Liver (tissue), 9 donors: ENCODE data around the gene FURIN. TPM values are rescaled to one million over a fixed set of nuclear protein-coding genes. Genes with fewer than 3 reads are reported as not detected.

Experiments
- DNase-seq: peaks from one replicate; pipeline ENCODE4 v3.0.0-alpha.2; 2017; ENCODE audit warnings: low spot score
- H3K27ac ChIP-seq, 2 donors: one replicate each; pipeline ENCODE4 v1.7.0; 2013; ENCODE audit warnings: inconsistent platforms in 2 of 2, low read length in 2 of 2, control low read depth in 1 of 2, low read depth in 1 of 2, mild to moderate bottlenecking in 1 of 2
- H3K27me3 ChIP-seq, 4 donors: one replicate each; pipeline versions ENCODE4 v1.6.1 to v1.7.0; 2013; ENCODE audit warnings: low read length in 3 of 4, inconsistent platforms in 1 of 4, mild to moderate bottlenecking in 1 of 4, moderate library complexity in 1 of 4; ENCODE audit not compliant: control insufficient read depth in 4 of 4, insufficient read depth in 4 of 4
- H3K36me3 ChIP-seq, 4 donors: one replicate each; pipeline versions ENCODE4 v1.6.1 to v1.7.0; 2013; ENCODE audit warnings: low read length in 3 of 4, mild to moderate bottlenecking in 3 of 4, low read depth in 1 of 4, moderate library complexity in 1 of 4; ENCODE audit not compliant: control insufficient read depth in 4 of 4, insufficient read depth in 3 of 4
- H3K4me1 ChIP-seq, 4 donors: one replicate each; pipeline versions ENCODE4 v1.6.1 to v1.7.0; 2013; ENCODE audit warnings: low read length in 3 of 4, mild to moderate bottlenecking in 3 of 4, moderate library complexity in 1 of 4; ENCODE audit not compliant: control insufficient read depth in 4 of 4, insufficient read depth in 4 of 4
- H3K4me3 ChIP-seq, 3 donors: one replicate each; pipeline versions ENCODE4 v1.6.1 to v1.7.0; 2013; ENCODE audit warnings: low read length in 3 of 3, control low read depth in 1 of 3, low read depth in 1 of 3, mild to moderate bottlenecking in 1 of 3
- H3K9ac ChIP-seq, 2 donors: one replicate each; pipeline ENCODE4 v1.7.0; 2013; ENCODE audit warnings: low read length in 2 of 2, mild to moderate bottlenecking in 2 of 2, moderate library complexity in 2 of 2, control low read depth in 1 of 2, low read depth in 1 of 2
- H3K9me3 ChIP-seq, 4 donors: one replicate each; pipeline versions ENCODE4 v1.6.1 to v1.7.0; 2013; ENCODE audit warnings: low read length in 3 of 4; ENCODE audit not compliant: control insufficient read depth in 4 of 4
- EGR1 ChIP-seq, 2 donors: IDR thresholded peaks; 2 replicates each; pipeline ENCODE4 v1.6.1; 2016 to 2018; ENCODE audit warnings: antibody characterized with exemption in 2 of 2, low read depth in 2 of 2
- FOXA1 ChIP-seq: IDR thresholded peaks from 2 replicates; pipeline ENCODE4 v1.6.1; 2016; ENCODE audit warnings: antibody characterized with exemption
- FOXA2 ChIP-seq: IDR thresholded peaks from 2 replicates; pipeline ENCODE4 v1.6.1; 2016; ENCODE audit warnings: antibody characterized with exemption
- GABPA ChIP-seq, 2 donors: IDR thresholded peaks in 1 of 2; conservative IDR thresholded peaks in 1 of 2; 2 replicates each; pipeline ENCODE4 v1.6.1; 2016; ENCODE audit warnings: antibody characterized with exemption in 2 of 2, mild to moderate bottlenecking in 1 of 2, moderate library complexity in 1 of 2
- HNF4A ChIP-seq, 2 donors: conservative IDR thresholded peaks; 2 replicates each; pipeline ENCODE4 v1.6.1; 2016; ENCODE audit warnings: antibody characterized with exemption in 2 of 2, mild to moderate bottlenecking in 2 of 2
- HNF4G ChIP-seq: IDR thresholded peaks from 2 replicates; pipeline ENCODE4 v1.6.1; 2016; ENCODE audit warnings: antibody characterized with exemption
- JUND ChIP-seq, 2 donors: IDR thresholded peaks; 2 replicates each; pipeline ENCODE4 v1.6.1; 2016; ENCODE audit warnings: antibody characterized with exemption in 2 of 2
- NR2F2 ChIP-seq: IDR thresholded peaks from 2 replicates; pipeline ENCODE4 v1.6.1; 2016; ENCODE audit warnings: antibody characterized with exemption
- RAD21 ChIP-seq, 2 donors: IDR thresholded peaks; 2 replicates each; pipeline ENCODE4 v1.6.1; 2016; ENCODE audit warnings: antibody characterized with exemption in 2 of 2, mild to moderate bottlenecking in 2 of 2
- RXRA ChIP-seq, 2 donors: IDR thresholded peaks; 2 replicates each; pipeline ENCODE4 v1.6.1; 2017 to 2018; ENCODE audit warnings: antibody characterized with exemption in 2 of 2, mild to moderate bottlenecking in 1 of 2
- SP1 ChIP-seq: IDR thresholded peaks from 2 replicates; pipeline ENCODE4 v1.6.1; 2018; ENCODE audit warnings: antibody characterized with exemption, mild to moderate bottlenecking
- TAF1 ChIP-seq: conservative IDR thresholded peaks from 2 replicates; pipeline ENCODE4 v1.6.1; 2016; ENCODE audit warnings: antibody characterized with exemption, mild to moderate bottlenecking
- YY1 ChIP-seq: IDR thresholded peaks from 2 replicates; pipeline ENCODE4 v1.6.1; 2016; ENCODE audit warnings: antibody characterized with exemption, mild to moderate bottlenecking
- WGBS: extraction: QIAGEN DNeasy Blood & Tissue Kit; methylation state at CpG from one replicate; pipeline ENCODE4 v1.1.7; 2013; 5-methylcytosine and 5-hydroxymethylcytosine counted together
- polyA plus RNA-seq, 2 donors: library from polyadenylated mRNA; stranded (reverse) in 1 of 2; unstranded in 1 of 2; fragments of 200-250 nt in 1 of 2; fragments of >200 nt in 1 of 2; fragmentation: Nextera tagmentation in 1 of 2; extraction: Ambion mirVana in 1 of 2; gene quantifications; one replicate each; pipeline versions ENCODE4 v1.2.1 to v1.2.3, GENCODE V29; 2013 to 2015
- total RNA-seq, 2 donors: library from RNA; depleted of rRNA; stranded (reverse); fragments of >200 nt; gene quantifications; one replicate each; pipeline ENCODE4 v1.2.3, GENCODE V29; 2014
- TF ChIP-seq, protein P1 (sequence below): IDR thresholded peaks from 2 replicates; pipeline ENCODE4 v1.6.1; 2016; ENCODE audit warnings: antibody characterized with exemption
- TF ChIP-seq, protein P2 (sequence below): IDR thresholded peaks from 2 replicates; pipeline ENCODE4 v1.6.1; 2016; ENCODE audit warnings: antibody characterized with exemption
- TF ChIP-seq, protein P3 (sequence below): IDR thresholded peaks from 2 replicates; pipeline ENCODE4 v1.6.1; 2016; ENCODE audit warnings: antibody characterized with exemption
- TF ChIP-seq, protein P4 (sequence below): fragments of 150-350 bp; IDR thresholded peaks from 2 replicates; pipeline ENCODE4 v1.5.1; 2017; ENCODE audit warnings: improper control_type of control experiment, low read depth, low read length; ENCODE audit not compliant: missing input control
- TF ChIP-seq, protein P5 (sequence below): IDR thresholded peaks from 2 replicates; pipeline ENCODE4 v1.6.1; 2016; ENCODE audit warnings: antibody characterized with exemption, mild to moderate bottlenecking
- donor health status: healthy.
- donor health status: healthy.
- donor health status: healthy.
- donor health status: healthy.
- donor health status: healthy.

Gene FURIN
- total and polyA plus RNA-seq, 4 donors, result 102 to 258 (median 164) TPM

DNA sequence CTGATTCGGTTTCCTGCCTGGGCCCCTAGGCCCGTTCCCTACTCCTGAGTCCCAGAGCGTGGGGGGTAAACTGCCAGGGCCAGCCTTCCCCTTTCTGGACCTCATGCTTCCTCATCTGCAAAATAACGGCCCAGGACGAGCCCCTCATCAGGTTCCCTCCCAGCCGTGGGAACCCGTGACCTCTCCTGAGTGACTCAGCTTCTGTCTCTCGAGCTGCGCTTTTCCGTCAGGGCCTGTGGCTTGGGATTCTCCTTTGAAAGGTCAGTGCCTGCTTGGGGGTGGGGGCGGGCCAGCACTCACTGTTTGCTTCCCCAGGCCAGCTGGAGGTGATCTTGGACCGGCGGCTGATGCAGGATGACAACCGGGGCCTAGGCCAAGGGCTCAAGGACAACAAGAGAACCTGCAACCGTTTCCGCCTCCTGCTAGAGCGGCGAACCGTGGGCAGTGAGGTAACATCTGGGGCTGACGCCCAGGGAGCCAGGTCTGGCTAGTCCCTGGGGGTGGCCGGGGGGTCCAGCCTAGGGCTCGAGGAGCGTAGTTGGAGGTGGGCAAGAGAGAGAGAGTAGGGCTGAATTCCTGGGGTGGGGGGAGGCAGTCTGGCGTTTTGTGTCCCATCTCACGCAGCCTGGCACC, 47.5 kb downstream of the FURIN start:
- no peak overlapping the region for H3K9ac ChIP-seq
- no peak overlapping the region for H3K4me3 ChIP-seq
- no peak for DNase-seq
- H3K36me3 ChIP-seq, result peaks cover 21 to 95% (median 72%) of the 10 kb centered on the region in 4 donors
- H3K27ac ChIP-seq, result peak overlapping the region; percentile 15 to 40
- H3K9me3 ChIP-seq, result no peaks in the 10 kb centered on the region
- H3K4me1 ChIP-seq, result no peaks in the 10 kb centered on the region
- H3K27me3 ChIP-seq, result no peaks in the 10 kb centered on the region
- 52% methylated on average over 25 of the region's 25 CpGs for WGBS
- TF ChIP-seq, protein P1, sequence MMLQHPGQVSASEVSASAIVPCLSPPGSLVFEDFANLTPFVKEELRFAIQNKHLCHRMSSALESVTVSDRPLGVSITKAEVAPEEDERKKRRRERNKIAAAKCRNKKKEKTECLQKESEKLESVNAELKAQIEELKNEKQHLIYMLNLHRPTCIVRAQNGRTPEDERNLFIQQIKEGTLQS, result no peak
- TF ChIP-seq SP1 (peak; percentile 86), FOXA2 (no peak), HNF4G (no peak), EGR1 (IDR thresholded peaks at IDR 0.05; ENCODE audit: low read depth in 2 of 2) (peak; percentile 52 to 53), FOXA1 (peak; percentile 20), HNF4A (conservative IDR thresholded peaks at IDR 0.05) (peak; percentile 76 to 86), RXRA (IDR thresholded peaks at IDR 0.05) (peak; percentile 77 to 85), JUND (IDR thresholded peaks at IDR 0.05) (no peak), RAD21 (IDR thresholded peaks at IDR 0.05) (peak in 1 of 2 donors; percentile 43), TAF1 (no peak), NR2F2 (no peak), GABPA (IDR thresholded peaks at IDR 0.05 in 1 of 2, conservative IDR thresholded peaks at IDR 0.05 in 1 of 2) (peak in 1 of 2 donors; percentile 67), YY1 (no peak)
- TF ChIP-seq, protein P2, sequence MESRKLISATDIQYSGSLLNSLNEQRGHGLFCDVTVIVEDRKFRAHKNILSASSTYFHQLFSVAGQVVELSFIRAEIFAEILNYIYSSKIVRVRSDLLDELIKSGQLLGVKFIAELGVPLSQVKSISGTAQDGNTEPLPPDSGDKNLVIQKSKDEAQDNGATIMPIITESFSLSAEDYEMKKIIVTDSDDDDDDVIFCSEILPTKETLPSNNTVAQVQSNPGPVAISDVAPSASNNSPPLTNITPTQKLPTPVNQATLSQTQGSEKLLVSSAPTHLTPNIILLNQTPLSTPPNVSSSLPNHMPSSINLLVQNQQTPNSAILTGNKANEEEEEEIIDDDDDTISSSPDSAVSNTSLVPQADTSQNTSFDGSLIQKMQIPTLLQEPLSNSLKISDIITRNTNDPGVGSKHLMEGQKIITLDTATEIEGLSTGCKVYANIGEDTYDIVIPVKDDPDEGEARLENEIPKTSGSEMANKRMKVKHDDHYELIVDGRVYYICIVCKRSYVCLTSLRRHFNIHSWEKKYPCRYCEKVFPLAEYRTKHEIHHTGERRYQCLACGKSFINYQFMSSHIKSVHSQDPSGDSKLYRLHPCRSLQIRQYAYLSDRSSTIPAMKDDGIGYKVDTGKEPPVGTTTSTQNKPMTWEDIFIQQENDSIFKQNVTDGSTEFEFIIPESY, result no peak
- TF ChIP-seq, protein P3, sequence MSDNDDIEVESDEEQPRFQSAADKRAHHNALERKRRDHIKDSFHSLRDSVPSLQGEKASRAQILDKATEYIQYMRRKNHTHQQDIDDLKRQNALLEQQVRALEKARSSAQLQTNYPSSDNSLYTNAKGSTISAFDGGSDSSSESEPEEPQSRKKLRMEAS, result no peak
- TF ChIP-seq, protein P4, sequence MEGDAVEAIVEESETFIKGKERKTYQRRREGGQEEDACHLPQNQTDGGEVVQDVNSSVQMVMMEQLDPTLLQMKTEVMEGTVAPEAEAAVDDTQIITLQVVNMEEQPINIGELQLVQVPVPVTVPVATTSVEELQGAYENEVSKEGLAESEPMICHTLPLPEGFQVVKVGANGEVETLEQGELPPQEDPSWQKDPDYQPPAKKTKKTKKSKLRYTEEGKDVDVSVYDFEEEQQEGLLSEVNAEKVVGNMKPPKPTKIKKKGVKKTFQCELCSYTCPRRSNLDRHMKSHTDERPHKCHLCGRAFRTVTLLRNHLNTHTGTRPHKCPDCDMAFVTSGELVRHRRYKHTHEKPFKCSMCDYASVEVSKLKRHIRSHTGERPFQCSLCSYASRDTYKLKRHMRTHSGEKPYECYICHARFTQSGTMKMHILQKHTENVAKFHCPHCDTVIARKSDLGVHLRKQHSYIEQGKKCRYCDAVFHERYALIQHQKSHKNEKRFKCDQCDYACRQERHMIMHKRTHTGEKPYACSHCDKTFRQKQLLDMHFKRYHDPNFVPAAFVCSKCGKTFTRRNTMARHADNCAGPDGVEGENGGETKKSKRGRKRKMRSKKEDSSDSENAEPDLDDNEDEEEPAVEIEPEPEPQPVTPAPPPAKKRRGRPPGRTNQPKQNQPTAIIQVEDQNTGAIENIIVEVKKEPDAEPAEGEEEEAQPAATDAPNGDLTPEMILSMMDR, result no peak
- TF ChIP-seq, protein P5, sequence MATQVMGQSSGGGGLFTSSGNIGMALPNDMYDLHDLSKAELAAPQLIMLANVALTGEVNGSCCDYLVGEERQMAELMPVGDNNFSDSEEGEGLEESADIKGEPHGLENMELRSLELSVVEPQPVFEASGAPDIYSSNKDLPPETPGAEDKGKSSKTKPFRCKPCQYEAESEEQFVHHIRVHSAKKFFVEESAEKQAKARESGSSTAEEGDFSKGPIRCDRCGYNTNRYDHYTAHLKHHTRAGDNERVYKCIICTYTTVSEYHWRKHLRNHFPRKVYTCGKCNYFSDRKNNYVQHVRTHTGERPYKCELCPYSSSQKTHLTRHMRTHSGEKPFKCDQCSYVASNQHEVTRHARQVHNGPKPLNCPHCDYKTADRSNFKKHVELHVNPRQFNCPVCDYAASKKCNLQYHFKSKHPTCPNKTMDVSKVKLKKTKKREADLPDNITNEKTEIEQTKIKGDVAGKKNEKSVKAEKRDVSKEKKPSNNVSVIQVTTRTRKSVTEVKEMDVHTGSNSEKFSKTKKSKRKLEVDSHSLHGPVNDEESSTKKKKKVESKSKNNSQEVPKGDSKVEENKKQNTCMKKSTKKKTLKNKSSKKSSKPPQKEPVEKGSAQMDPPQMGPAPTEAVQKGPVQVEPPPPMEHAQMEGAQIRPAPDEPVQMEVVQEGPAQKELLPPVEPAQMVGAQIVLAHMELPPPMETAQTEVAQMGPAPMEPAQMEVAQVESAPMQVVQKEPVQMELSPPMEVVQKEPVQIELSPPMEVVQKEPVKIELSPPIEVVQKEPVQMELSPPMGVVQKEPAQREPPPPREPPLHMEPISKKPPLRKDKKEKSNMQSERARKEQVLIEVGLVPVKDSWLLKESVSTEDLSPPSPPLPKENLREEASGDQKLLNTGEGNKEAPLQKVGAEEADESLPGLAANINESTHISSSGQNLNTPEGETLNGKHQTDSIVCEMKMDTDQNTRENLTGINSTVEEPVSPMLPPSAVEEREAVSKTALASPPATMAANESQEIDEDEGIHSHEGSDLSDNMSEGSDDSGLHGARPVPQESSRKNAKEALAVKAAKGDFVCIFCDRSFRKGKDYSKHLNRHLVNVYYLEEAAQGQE, result no peak
